Neutrophil (primary cell): ENCODE results near the gene CCNT1.
"Not testable (repeated sequence)": the region's sequence is repeated elsewhere in the genome, so short reads cannot be mapped to it uniquely, and the experiment has no call there.

Source experiments
- H3K27ac ChIP-seq: fragments of 200-600 bp; sonication (generic); 2 replicates; pipeline ENCODE4 v1.5.1; 2016; ENCODE audit warnings: mild to moderate bottlenecking, moderate library complexity
- H3K27me3 ChIP-seq: fragments of 200-600 bp; sonication (generic); 2 replicates; pipeline ENCODE4 v1.6.0; 2016; ENCODE audit warnings: mild to moderate bottlenecking
- H3K36me3 ChIP-seq: fragments of 200-600 bp; sonication (generic); 2 replicates; pipeline ENCODE4 v1.5.1; 2017
- H3K4me1 ChIP-seq, 2 experiments: fragments of 200-600 bp in 1 of 2; sonication (generic) in 1 of 2; 1 replicate in 1 of 2; 2 replicates in 1 of 2; pipeline versions ENCODE4 v1.5.1 to v1.6.1; 2013 to 2016; ENCODE audit warnings: low read depth in 1 of 2, low read length in 1 of 2, mild to moderate bottlenecking in 1 of 2, moderate library complexity in 1 of 2; ENCODE audit not compliant: control insufficient read depth in 1 of 2, insufficient read depth in 1 of 2
- H3K4me3 ChIP-seq, 2 experiments: fragments of 200-600 bp in 1 of 2; sonication (generic) in 1 of 2; 1 replicate in 1 of 2; 2 replicates in 1 of 2; pipeline ENCODE4 v1.5.1; 2013 to 2016; ENCODE audit warnings: low read depth in 1 of 2, low read length in 1 of 2, mild to moderate bottlenecking in 1 of 2, moderate library complexity in 1 of 2
- H3K9me3 ChIP-seq: fragments of 200-600 bp; sonication (generic); 2 replicates; pipeline ENCODE4 v1.5.1; 2016
- TF ChIP-seq, protein P1 (sequence below): fragments of 200-600 bp; sonication (generic); IDR thresholded peaks from 2 replicates; pipeline ENCODE4 v1.5.1; 2016; ENCODE audit warnings: antibody characterized with exemption

CCNT1 gene

DNA sequence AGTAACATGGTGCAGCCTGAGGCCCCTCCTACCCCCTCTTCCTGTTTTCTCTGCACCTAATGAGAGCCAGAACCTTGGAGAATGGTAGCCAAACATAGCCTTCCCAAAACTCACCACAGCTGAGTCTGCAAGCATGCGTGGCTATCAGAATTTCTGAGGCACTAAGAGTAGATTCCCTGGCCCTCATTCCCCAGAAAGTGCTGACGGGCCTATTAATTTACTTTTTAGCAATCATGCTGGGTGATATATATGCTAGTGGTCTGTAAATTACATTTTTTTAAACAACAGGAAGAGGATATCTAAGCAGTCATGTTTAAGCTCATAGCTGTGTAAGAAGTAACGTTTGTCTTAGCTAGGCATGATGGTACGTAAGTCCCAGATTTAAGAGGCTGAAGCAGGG lies 64.8 kb downstream of the CCNT1 start:
- TF ChIP-seq, protein P1, sequence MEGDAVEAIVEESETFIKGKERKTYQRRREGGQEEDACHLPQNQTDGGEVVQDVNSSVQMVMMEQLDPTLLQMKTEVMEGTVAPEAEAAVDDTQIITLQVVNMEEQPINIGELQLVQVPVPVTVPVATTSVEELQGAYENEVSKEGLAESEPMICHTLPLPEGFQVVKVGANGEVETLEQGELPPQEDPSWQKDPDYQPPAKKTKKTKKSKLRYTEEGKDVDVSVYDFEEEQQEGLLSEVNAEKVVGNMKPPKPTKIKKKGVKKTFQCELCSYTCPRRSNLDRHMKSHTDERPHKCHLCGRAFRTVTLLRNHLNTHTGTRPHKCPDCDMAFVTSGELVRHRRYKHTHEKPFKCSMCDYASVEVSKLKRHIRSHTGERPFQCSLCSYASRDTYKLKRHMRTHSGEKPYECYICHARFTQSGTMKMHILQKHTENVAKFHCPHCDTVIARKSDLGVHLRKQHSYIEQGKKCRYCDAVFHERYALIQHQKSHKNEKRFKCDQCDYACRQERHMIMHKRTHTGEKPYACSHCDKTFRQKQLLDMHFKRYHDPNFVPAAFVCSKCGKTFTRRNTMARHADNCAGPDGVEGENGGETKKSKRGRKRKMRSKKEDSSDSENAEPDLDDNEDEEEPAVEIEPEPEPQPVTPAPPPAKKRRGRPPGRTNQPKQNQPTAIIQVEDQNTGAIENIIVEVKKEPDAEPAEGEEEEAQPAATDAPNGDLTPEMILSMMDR, result no peak
- Histone ChIP-seq H3K4me1 (no peaks in the 10 kb centered on the region), H3K4me3 (no peak overlapping the region), H3K27ac (no peak overlapping the region), H3K27me3 (no peaks in the 10 kb centered on the region), H3K36me3 (peaks cover 86% of the 10 kb centered on the region), H3K9me3 (no peaks in the 10 kb centered on the region)

DNA sequence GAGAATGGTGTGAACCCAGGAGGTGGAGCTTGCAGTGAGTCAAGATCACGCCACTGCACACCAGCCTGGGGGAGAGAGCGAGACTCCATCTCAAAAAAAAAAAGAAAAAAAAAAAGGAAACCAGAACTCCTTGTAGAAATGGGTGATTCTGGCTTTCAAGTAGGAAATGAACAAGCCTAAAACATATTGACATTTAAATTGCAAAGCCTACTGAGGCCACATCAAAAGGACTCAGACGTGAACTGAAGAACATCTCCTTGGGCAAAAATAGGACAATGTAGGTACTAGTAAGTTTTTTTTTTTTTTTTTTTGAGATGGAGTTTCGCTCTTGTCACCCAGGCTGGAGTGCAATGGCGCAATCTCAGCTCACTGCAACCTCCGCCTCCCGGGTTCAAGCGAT lies 71.2 kb downstream of the CCNT1 start:
- not testable (repeated sequence) for H3K9me3 ChIP-seq, H3K27ac ChIP-seq, H3K4me1 ChIP-seq, H3K27me3 ChIP-seq, H3K4me3 ChIP-seq
- peaks cover 39% of the 10 kb centered on the region for H3K36me3 ChIP-seq

DNA sequence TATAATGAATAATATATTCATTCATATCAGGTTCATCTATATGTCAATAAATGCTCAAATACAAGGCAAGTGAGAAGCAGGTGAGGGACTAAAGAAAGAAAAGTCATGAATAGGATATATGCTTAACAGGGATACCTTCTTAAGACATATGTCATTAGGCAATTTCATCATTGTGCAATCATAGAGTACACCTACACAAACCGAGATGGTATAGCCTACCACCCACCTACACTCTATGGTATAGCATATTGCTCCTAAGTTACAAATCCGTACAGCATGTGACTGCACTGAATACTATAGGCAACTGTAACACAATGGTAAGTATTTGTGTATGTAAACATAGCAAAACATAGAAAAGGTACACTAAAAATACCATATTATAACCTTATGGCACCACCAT lies 73.5 kb downstream of the CCNT1 start:
- Histone ChIP-seq H3K9me3 (peaks cover 5% of the 10 kb centered on the region), H3K4me1 (no peaks in the 10 kb centered on the region), H3K36me3 (peaks cover 20% of the 10 kb centered on the region), H3K27me3 (no peaks in the 10 kb centered on the region), H3K27ac (no peak overlapping the region), H3K4me3 (no peak overlapping the region)
- TF ChIP-seq, protein P1, result no peak

DNA sequence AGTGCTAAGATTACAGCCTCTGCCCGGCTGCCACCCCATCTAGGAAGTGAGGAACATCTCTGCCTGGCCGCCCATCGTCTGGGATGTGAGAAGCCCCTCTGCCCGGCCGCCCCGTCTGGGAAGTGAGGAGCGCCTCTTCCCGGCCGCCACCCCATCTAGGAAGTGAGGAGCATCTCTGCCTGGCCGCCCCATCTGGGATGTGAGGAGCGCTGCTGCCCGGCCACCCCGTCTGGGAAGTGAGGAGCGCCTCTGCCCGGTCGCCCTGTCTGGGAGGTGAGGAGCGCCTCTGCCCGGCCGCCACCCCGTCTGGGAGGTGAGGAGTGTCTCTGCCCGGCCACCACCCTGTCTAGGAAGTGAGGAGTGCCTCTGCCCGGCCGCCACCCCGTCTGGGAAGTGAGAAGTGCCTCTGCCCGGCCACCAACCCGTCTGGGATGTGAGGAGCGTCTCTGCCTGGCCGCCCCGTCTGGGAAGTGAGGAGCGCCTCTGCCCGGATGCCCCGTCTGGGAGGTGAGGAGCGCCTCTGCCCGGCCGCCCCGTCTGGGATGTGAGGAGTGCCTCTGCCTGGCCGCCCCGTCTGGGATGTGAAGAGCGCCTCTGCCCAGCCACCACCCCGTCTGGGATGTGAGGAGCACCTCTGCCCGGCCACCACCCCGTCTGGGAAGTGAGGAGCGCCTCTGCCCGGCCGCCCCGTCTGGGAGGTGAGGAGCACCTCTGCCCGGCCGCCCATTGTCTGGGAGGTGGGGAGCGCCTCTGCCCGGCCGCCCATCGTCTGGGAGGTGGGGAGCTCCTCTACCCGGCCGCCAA lies 74.6 kb downstream of the CCNT1 start:
- not testable (repeated sequence) for H3K4me3 ChIP-seq, H3K27me3 ChIP-seq, H3K27ac ChIP-seq, H3K4me1 ChIP-seq, H3K9me3 ChIP-seq
- peaks cover 16% of the 10 kb centered on the region for H3K36me3 ChIP-seq

DNA sequence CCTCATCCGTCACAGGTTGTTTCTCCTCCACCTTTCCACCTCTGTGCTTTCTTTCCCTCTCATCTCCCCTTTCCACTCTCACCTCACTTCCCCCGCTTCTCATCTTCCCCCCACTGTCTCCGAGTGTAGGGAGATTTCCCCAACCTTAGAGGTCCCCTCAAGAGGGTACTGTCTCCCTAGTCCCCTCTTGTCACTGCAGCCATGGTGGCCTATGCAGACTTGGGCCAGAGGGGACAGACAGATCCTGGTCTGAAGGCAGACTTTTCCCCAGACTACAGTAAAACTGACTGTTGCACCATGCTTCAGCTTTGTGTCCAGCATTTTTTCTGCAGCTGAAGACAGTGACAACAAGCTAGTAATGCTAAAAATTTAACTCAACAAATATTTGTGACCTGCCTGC lies 75.7 kb downstream of the CCNT1 start:
- no peak overlapping the region for H3K4me3 ChIP-seq
- H3K36me3 ChIP-seq, result peaks cover 12% of the 10 kb centered on the region
- H3K9me3 ChIP-seq, result peaks cover 5% of the 10 kb centered on the region
- no peaks in the 10 kb centered on the region for H3K27me3 ChIP-seq
- no peaks in the 10 kb centered on the region for H3K4me1 ChIP-seq
- H3K27ac ChIP-seq, result no peak overlapping the region
- TF ChIP-seq, protein P1, result no peak

DNA sequence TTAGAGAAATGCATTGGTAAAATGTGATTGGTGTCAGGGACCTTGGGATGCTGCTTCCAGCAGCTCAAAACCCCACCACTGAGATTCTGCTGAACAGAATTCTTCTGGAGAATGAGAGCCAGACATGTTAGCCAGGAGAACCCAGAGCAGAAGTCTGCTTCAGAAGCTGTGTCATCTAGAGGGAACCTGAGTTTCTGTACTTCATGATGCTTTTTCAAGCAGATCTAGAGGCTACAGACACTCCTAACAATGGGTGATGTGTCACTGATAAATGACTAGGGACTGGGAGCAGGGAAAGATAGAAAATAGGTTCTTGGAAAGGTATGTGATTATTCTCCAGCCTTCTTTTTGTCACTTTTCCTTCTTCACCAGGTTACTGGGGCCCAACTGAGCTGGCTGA lies 76.1 kb downstream of the CCNT1 start:
- no peak overlapping the region for H3K27ac ChIP-seq
- H3K36me3 ChIP-seq, result peaks cover 9% of the 10 kb centered on the region
- H3K9me3 ChIP-seq, result peaks cover 5% of the 10 kb centered on the region
- H3K4me3 ChIP-seq, result no peak overlapping the region
- no peaks in the 10 kb centered on the region for H3K4me1 ChIP-seq
- no peaks in the 10 kb centered on the region for H3K27me3 ChIP-seq
- TF ChIP-seq, protein P1, result no peak
